Transverse colon (tissue), 4 donors: ENCODE data around the gene HS3ST3A1. TPM values are rescaled to one million over a fixed set of nuclear protein-coding genes. Genes with fewer than 3 reads are reported as not detected.

ENCODE experiments used
- DNase-seq: peaks from one replicate; pipeline ENCODE4 v3.0.0-alpha.2; 2019
- H3K27ac ChIP-seq, 4 donors: fragments of 200-600 bp; sonication (generic); 2 replicates each; pipeline ENCODE4 v1.5.1; 2016 to 2018; ENCODE audit warnings: inconsistent platforms in 4 of 4
- H3K27me3 ChIP-seq: fragments of 200-600 bp; sonication (generic); 2 replicates; pipeline ENCODE4 v1.5.1; 2017; ENCODE audit warnings: inconsistent platforms
- H3K36me3 ChIP-seq, 4 donors: fragments of 200-600 bp; sonication (generic); 2 replicates each; pipeline ENCODE4 v1.5.1; 2017 to 2019; ENCODE audit warnings: inconsistent platforms in 4 of 4
- H3K4me1 ChIP-seq, 4 donors: fragments of 200-600 bp; sonication (generic); 2 replicates each; pipeline ENCODE4 v1.5.1; 2017 to 2020; ENCODE audit warnings: inconsistent platforms in 4 of 4
- H3K4me3 ChIP-seq, 4 donors: fragments of 200-600 bp; sonication (generic); 1 replicate in 1 of 4; 2 replicates in 3 of 4; pipeline versions ENCODE4 v1.5.1 to v1.6.1; 2017 to 2019; ENCODE audit warnings: inconsistent platforms in 4 of 4
- H3K9me3 ChIP-seq, 2 donors: fragments of 200-600 bp; sonication (generic); 2 replicates each; pipeline ENCODE4 v1.5.1; 2017 to 2019; ENCODE audit warnings: inconsistent platforms in 2 of 2
- CTCF ChIP-seq, 5 experiments: fragments of 200-600 bp in 3 of 5; fragments of 450-650 bp in 2 of 5; sonication (generic) in 3 of 5; IDR thresholded peaks; 1 replicate in 2 of 5; 2 replicates in 3 of 5; pipeline ENCODE4 v1.5.1; 2016 to 2017; ENCODE audit warnings: antibody characterized with exemption in 5 of 5, inconsistent platforms in 3 of 5, mild to moderate bottlenecking in 2 of 5, moderate library complexity in 1 of 5
- EP300 ChIP-seq: sonication (generic); formaldehyde crosslinking; IDR thresholded peaks from one replicate; pipeline ENCODE4 v1.6.1; 2017; ENCODE audit warnings: antibody characterized with exemption, low read depth
- POLR2A ChIP-seq: fragments of 450-650 bp; IDR thresholded peaks from one replicate; pipeline ENCODE4 v1.6.1; 2016; ENCODE audit warnings: antibody characterized with exemption, mild to moderate bottlenecking, moderate library complexity
- POLR2AphosphoS5 ChIP-seq, 3 donors: sonication (generic); formaldehyde crosslinking; IDR thresholded peaks; one replicate each; pipeline ENCODE4 v1.6.1; 2016; ENCODE audit warnings: antibody characterized with exemption in 3 of 3
- WGBS, 2 donors: methylation state at CpG; one replicate each; pipeline ENCODE4 v1.1.5; 2018; ENCODE audit warnings: low coverage in 1 of 2; 5-methylcytosine and 5-hydroxymethylcytosine counted together
- in situ Hi-C, 4 donors: fragments of 200-750 bp; cut with MboI; loops; one replicate each; pipeline versions ENCODE4 v1.15.0 to v1.15.1; 2017; ENCODE audit warnings: low sequenced_read_pairs in 3 of 4, low pct_ligation_motif_present in 1 of 4, low pct_unique_long_range_greater_than_20kb in 1 of 4
- intact Hi-C: fragments of 100-400 bp; cut with DNase I; formaldehyde crosslinking; loops from one replicate; pipeline ENCODE4 v1.15.1; 2023; ENCODE audit warnings: low total_unique reads
- total RNA-seq, 4 donors: library from RNA; depleted of rRNA; stranded (reverse); fragments of >200 nt; gene quantifications; one replicate each; pipeline ENCODE4 v1.1.0, GENCODE V29; 2016

Gene HS3ST3A1
- total RNA-seq, 4 donors from 2014 or later, result 0.41 to 3.6 (median 1.8) TPM

GRCh38 chr17:13575922-13576419 is 25.8 kb downstream of the HS3ST3A1 start:
- Histone ChIP-seq H3K4me3 (no peak overlapping the region), H3K9me3 (no peaks in the 10 kb centered on the region), H3K4me1 (no peaks in the 10 kb centered on the region), H3K27ac (no peak overlapping the region), H3K27me3 (no peaks in the 10 kb centered on the region), H3K36me3 (no peaks in the 10 kb centered on the region)
- intact Hi-C loops, result no loop called here
- in situ Hi-C loops, result loop anchor here in 2 of 4 donors (25.0 kb wide), 2 partner anchors 239 to 736 kb away; partner anchors contain the start of gene HS3ST3B1 (in 1 of the 2)
- TF ChIP-seq CTCF (IDR thresholded peaks at IDR 0.05), result no peak
- TF ChIP-seq EP300, result no peak
- TF ChIP-seq POLR2AphosphoS5 (IDR thresholded peaks at IDR 0.05), result no peak
- TF ChIP-seq POLR2A, result no peak
- 74 to 100% methylated on average over 1 to 6 of the region's 6 CpGs for WGBS, 2 donors
- DNase-seq, result no peak

GRCh38 chr17:13575466-13575865 is 26.3 kb downstream of the HS3ST3A1 start:
- Histone ChIP-seq H3K4me3 (no peak overlapping the region), H3K27ac (no peak overlapping the region), H3K27me3 (no peaks in the 10 kb centered on the region), H3K9me3 (no peaks in the 10 kb centered on the region), H3K36me3 (no peaks in the 10 kb centered on the region), H3K4me1 (no peaks in the 10 kb centered on the region)
- TF ChIP-seq POLR2AphosphoS5 (IDR thresholded peaks at IDR 0.05), result no peak
- TF ChIP-seq EP300, result no peak
- no peak for TF ChIP-seq POLR2A
- TF ChIP-seq CTCF (IDR thresholded peaks at IDR 0.05), result no peak
- intact Hi-C loops, result no loop called here
- WGBS, 2 donors, result 50 to 79% methylated on average over 2 of the region's 2 CpGs
- DNase-seq, result no peak
- in situ Hi-C loops, result loop anchor here in 2 of 4 donors (25.0 kb wide), 2 partner anchors 238 to 737 kb away; partner anchors contain the start of gene HS3ST3B1 (in 1 of the 2)

- H3K27me3 ChIP-seq, result no peaks in the 10 kb centered on the region
- H3K4me3 ChIP-seq, result no peak overlapping the region
- in situ Hi-C loops (loop anchor here in 2 of 4 donors (25.0 kb wide), 3 partner anchors 90 to 235 kb away; no protein-coding TSS in a partner anchor), intact Hi-C loops (no loop called here)
- no peak for TF ChIP-seq POLR2AphosphoS5 (IDR thresholded peaks at IDR 0.05)
- no peak for TF ChIP-seq CTCF (IDR thresholded peaks at IDR 0.05)
- TF ChIP-seq POLR2A, result no peak
- no peak for TF ChIP-seq EP300
- no peak for DNase-seq
- 43 to 54% methylated on average over 3 of the region's 3 CpGs for WGBS, 2 donors
- H3K4me1 ChIP-seq, result no peaks in the 10 kb centered on the region
- H3K9me3 ChIP-seq, result no peaks in the 10 kb centered on the region
- no peaks in the 10 kb centered on the region for H3K36me3 ChIP-seq
- no peak overlapping the region for H3K27ac ChIP-seq
Observed at GRCh38 chr17:13572581-13572980, 29.1 kb downstream of the HS3ST3A1 start.

- Histone ChIP-seq H3K27me3 (no peaks in the 10 kb centered on the region), H3K4me1 (no peaks in the 10 kb centered on the region), H3K9me3 (no peaks in the 10 kb centered on the region), H3K4me3 (no peak overlapping the region), H3K27ac (no peak overlapping the region), H3K36me3 (no peaks in the 10 kb centered on the region)
- TF ChIP-seq POLR2A (no peak), EP300 (no peak), POLR2AphosphoS5 (IDR thresholded peaks at IDR 0.05) (no peak)
- WGBS, 2 donors, result 55 to 74% methylated on average over 7 of the region's 7 CpGs
- DNase-seq, result no peak
- intact Hi-C loops (no loop called here), in situ Hi-C loops (loop anchor here in 2 of 4 donors (25.0 kb wide), 3 partner anchors 93 to 232 kb away; no protein-coding TSS in a partner anchor)
Observed at GRCh38 chr17:13569398-13570123, 32.2 kb downstream of the HS3ST3A1 start.
